GM19452 (cell line): ENCODE results near the gene CDX2.

Experiments
- ATAC-seq: cut with Tn5 transposase; IDR thresholded peaks from one replicate; pipeline ENCODE4 v1.9.1; 2021; ENCODE audit not compliant: unreplicated experiment

Gene CDX2

GRCh38 chr13:27918918-27919658 is 50.0 kb downstream of the CDX2 start:
- no peak for ATAC-seq

GRCh38 chr13:27918041-27918917 is 50.8 kb downstream of the CDX2 start:
- ATAC-seq = no peak

GRCh38 chr13:27917121-27917947 is 51.8 kb downstream of the CDX2 start:
- ATAC-seq = no peak

- no peak for ATAC-seq
Observed at GRCh38 chr13:27915301-27916207, 53.6 kb downstream of the CDX2 start.

GRCh38 chr13:27913160-27913559 is 56.0 kb downstream of the CDX2 start:
- no peak for ATAC-seq

GRCh38 chr13:27911521-27911920 is 57.6 kb downstream of the CDX2 start:
- no peak for ATAC-seq
